Measurements from ENCODE around the gene RCOR2.
"Not testable (repeated sequence)": the region's sequence is repeated elsewhere in the genome, so short reads cannot be mapped to it uniquely, and the experiment has no call there.

RCOR2 gene

DNA sequence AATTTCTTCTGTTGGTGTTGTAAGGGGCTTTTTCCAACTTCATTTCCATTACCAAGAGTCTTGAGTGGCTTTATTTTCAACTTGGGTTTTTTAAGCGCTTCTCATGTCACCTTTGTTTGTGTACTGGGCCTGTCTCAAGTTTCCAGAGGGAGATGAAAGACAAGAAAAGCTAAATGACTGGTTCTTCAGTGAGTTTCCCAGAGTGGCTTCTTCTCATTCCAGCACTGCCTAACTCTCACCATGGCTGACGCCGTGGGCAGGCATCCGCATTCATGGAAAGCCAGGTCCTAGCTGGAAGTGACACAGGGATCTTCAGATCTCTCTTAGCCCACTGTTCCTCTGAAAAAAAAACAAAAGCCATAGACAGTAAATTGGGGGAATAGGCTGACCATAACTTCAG is 49.5 kb downstream of the RCOR2 start:
- no peak for DNase-seq (ENCODE audit: low read depth)
- no peak overlapping the region for H3K4me3 ChIP-seq (replicated peaks; ENCODE audit: low read depth, low read length)
- TF ChIP-seq, protein P1, sequence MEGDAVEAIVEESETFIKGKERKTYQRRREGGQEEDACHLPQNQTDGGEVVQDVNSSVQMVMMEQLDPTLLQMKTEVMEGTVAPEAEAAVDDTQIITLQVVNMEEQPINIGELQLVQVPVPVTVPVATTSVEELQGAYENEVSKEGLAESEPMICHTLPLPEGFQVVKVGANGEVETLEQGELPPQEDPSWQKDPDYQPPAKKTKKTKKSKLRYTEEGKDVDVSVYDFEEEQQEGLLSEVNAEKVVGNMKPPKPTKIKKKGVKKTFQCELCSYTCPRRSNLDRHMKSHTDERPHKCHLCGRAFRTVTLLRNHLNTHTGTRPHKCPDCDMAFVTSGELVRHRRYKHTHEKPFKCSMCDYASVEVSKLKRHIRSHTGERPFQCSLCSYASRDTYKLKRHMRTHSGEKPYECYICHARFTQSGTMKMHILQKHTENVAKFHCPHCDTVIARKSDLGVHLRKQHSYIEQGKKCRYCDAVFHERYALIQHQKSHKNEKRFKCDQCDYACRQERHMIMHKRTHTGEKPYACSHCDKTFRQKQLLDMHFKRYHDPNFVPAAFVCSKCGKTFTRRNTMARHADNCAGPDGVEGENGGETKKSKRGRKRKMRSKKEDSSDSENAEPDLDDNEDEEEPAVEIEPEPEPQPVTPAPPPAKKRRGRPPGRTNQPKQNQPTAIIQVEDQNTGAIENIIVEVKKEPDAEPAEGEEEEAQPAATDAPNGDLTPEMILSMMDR (IDR thresholded peaks at IDR 0.05; ENCODE audit: low read length, missing control alignments), result no peak

DNA sequence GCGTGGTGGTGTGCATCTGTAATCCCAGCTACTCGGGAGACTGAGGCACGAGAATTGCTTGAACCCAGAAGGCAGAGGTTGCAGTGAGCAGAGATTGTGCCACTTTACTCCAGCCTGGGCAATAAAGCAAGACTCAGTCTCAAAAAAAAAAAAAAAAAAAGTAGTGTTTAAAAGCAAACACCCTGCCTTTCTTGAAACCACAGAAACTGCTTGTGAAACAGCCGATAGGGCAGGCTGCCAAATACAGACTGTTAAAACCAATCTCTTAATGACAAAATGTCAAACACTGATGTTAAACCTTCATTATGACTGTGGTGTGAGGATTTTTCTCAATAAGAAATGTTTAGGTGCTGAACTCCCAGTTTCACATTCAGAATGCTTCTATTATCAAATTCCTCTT is 50.8 kb downstream of the RCOR2 start:
- TF ChIP-seq, protein P1 (IDR thresholded peaks at IDR 0.05; ENCODE audit: low read length, missing control alignments), result no peak
- no peak overlapping the region for H3K4me3 ChIP-seq (replicated peaks; ENCODE audit: low read depth, low read length)
- DNase-seq (ENCODE audit: low read depth), result peak; percentile 68

DNA sequence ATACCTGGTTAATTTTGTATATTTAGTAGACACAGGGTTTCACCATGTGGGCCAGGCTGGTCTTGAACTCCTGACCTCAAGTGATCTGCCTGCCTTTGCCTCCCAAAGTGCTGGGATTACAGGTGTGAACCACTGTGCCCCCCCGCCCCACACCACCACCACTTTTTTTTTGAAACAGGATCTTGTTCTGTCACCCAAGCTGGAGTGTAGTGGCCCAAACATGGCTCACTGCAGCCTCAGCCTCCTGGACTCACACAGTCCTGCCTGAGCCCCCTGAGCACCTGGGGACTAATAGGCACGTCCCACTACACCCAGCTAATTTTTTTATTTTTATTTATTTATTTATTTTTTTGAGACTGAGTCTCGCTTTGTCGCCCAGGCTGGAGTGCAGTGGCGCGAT is 53.3 kb downstream of the RCOR2 start:
- H3K4me3 ChIP-seq (replicated peaks; ENCODE audit: low read depth, low read length); DNase-seq (ENCODE audit: low read depth): not testable (repeated sequence)

DNA sequence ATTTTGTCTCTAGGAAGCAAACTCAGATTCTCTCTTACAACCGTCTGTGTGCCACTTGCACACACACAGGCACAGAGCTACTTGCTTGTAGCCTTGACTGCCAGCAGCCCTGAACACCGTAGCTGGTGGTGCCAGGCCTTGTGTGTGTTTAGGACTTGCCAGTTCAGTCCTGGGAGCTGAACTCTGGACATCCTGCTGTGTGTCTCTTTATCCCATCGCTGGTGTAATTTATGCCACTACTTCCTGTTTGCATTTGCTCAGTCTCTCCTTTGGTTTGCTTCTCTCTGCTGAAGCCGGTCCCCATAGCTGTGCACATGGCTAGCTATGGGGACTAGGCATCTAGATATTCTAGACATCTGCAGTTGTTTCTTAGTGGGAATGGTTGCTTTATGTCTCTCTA is 54.0 kb downstream of the RCOR2 start:
- no peak overlapping the region for H3K4me3 ChIP-seq (replicated peaks; ENCODE audit: low read depth, low read length)
- TF ChIP-seq, protein P1 (IDR thresholded peaks at IDR 0.05; ENCODE audit: low read length, missing control alignments), result no peak
- DNase-seq (ENCODE audit: low read depth), result no peak
